HCT116 (cell line): ENCODE data around the gene FOXK2.

Source experiments
- CTCF ChIP-seq, 3 experiments: fragments of 200-600 bp in 1 of 3; sonication (generic) in 1 of 3; IDR thresholded peaks in 2 of 3; conservative IDR thresholded peaks in 1 of 3; 2 replicates each; pipeline ENCODE4 v1.5.1; 2012 to 2017; ENCODE audit warnings: low read depth in 2 of 3, low read length in 2 of 3, antibody characterized with exemption in 1 of 3, borderline replicate concordance in 1 of 3, control low read depth in 1 of 3, mild to moderate bottlenecking in 1 of 3, mixed read lengths in 1 of 3, mixed run types in 1 of 3, moderate library complexity in 1 of 3; ENCODE audit not compliant: insufficient read depth in 1 of 3
- EZH2 ChIP-seq: fragments of 200-600 bp; sonication (generic); IDR thresholded peaks from 2 replicates; pipeline ENCODE4 v1.6.1; 2017; ENCODE audit warnings: antibody characterized with exemption, mixed run types
- EZH2phosphoT487 ChIP-seq: fragments of 200-600 bp; IDR thresholded peaks from 2 replicates; pipeline ENCODE4 v1.6.1; 2018; ENCODE audit warnings: antibody characterized with exemption, borderline replicate concordance
- MAX ChIP-seq: IDR thresholded peaks from 2 replicates; pipeline ENCODE4 v1.6.1; 2012
- POLR2A ChIP-seq: IDR thresholded peaks from 2 replicates; pipeline ENCODE4 v1.7.0; 2011; ENCODE audit warnings: borderline replicate concordance; ENCODE audit not compliant: insufficient read depth, insufficient read length; ENCODE audit errors: extremely low read depth
- POLR2AphosphoS5 ChIP-seq: IDR thresholded peaks from 2 replicates; pipeline ENCODE4 v1.6.1; 2011; ENCODE audit warnings: mild to moderate bottlenecking, low read depth, low read length, moderate library complexity
- SIN3A ChIP-seq: IDR thresholded peaks from 2 replicates; pipeline ENCODE4 v1.6.1; 2012; ENCODE audit warnings: low read depth
- YY1 ChIP-seq: IDR thresholded peaks from 2 replicates; pipeline ENCODE4 v1.6.1; 2011; ENCODE audit warnings: low read length, low read depth, moderate library complexity, mild to moderate bottlenecking; ENCODE audit not compliant: insufficient replicate concordance; ENCODE audit errors: extremely low read depth
- ZFX ChIP-seq: fragments of 450-650 bp; IDR thresholded peaks from 2 replicates; pipeline ENCODE4 v1.6.1; 2017

- TF ChIP-seq MAX (no peak), EZH2 (no peak), CTCF (IDR thresholded peaks at IDR 0.05 in 2 of 3, conservative IDR thresholded peaks at IDR 0.05 in 1 of 3; ENCODE audit: borderline replicate concordance in 1 of 3, insufficient read depth in 1 of 3, low read depth in 2 of 3, low read length in 2 of 3) (no peak), ZFX (no peak), YY1 (no peak), SIN3A (no peak), EZH2phosphoT487 (no peak), POLR2A (no peak), POLR2AphosphoS5 (no peak)
Observed at GRCh38 chr17:82586576-82587233, 67.2 kb downstream of the FOXK2 start.
